GM19324 (cell line): ENCODE measurements around the gene USP32.
"Not testable (repeated sequence)": the region's sequence is repeated elsewhere in the genome, so short reads cannot be mapped to it uniquely, and the experiment has no call there.

Experiments
- ATAC-seq: cut with Tn5 transposase; IDR thresholded peaks from one replicate; pipeline ENCODE4 v1.9.1; 2021; ENCODE audit warnings: mild to moderate bottlenecking, moderate library complexity; ENCODE audit not compliant: unreplicated experiment, low FRiP score

USP32 gene

DNA sequence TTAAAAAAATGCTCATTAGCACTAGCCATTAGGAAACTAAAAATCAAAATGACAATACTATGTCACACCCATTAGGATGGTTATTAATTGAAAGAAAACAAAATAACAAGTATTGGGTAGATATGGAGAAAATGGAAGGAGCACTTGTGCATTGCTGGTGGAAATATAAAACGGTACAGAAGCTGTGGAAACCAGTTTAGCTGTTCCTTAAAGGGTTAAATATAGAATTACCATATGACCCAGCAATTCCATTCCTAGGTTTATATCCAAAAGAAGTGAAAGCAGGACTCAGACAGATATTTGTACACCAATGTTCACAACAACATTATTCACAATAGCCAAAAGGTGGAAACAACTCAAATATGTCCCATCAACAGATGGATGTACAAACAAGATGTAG, 13.7 kb downstream of the USP32 start:
- not testable (repeated sequence) for ATAC-seq

DNA sequence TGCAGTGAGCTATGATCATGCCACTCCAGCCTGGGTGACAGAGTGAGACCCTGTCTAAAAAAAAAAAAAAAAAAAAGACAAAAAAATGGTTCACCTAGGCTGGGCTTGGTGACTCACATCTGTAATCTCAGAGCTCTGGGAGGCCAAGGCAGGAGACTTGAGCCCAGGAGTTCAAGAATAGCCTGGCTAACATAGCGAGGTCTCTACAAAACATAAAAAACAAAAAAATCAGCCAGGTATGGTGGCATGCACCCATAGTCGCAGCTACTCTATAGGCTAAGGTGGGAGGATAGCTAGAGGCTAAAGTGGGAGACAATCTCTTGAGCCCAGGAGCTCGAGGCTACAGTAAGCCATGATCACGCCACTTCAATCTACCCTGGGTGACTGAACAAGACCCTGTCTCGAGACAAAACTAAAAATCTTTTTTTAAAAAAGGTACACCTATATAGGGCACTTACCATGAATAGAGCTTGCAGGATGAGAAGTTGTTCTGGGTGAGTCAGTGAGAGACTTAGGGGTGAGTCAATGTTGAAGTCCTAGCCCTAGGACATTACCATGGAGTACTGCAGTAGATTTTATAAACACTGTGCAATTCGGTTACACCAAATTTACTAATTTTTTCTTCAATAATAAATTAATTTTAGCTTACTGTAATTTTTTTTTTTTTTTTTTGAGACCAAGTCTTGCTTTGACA, 19.0 kb downstream of the USP32 start:
- no peak for ATAC-seq

DNA sequence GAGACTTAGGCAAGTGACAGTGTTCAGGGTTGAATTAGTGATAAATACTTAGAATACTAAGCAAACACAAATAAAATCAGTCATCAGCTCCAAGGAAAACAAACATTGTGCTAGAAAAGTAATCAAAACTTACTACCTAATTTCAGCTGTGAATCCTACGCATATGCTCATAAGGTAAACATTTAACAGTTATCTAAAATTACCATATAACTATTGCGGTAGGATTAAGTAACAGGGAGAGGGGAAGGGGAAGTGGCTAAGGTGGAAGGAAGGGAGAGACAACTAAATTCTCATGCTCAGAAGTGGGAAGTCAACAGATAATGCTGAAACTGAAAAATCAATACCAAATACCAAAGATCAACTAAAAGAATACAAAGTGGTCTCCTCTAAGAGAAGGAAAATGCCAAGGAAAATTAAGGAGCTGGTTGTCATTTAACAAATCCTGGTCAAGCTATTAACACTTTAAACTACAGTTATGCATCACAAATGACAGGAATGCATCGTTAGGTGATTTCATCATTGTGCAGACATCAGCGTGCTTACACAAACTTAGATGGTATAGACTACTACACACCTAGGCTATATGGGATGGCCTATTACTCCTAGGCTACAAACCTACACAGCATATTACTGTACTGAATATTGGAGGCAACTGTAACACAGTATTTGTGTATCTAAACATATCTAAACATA, 20.0 kb downstream of the USP32 start:
- no peak for ATAC-seq

DNA sequence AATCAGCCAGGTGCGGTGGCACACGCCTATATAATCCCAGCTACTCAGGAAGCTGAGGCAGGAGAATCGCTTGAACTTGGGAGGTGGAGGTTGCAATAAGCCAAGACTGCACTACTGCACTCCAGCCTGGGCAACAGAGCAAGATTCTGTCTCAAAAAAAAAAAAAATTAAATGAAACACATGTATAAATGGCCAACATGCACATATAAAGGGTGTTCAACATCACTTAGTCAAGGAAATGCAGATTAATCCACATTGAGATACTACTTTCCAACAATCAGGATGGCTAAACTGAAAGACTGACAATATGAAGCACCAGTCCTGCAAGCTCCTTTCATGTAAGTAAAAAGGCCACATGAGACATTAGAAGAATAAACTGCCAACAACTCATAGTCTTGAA, 20.5 kb downstream of the USP32 start:
- no peak for ATAC-seq

DNA sequence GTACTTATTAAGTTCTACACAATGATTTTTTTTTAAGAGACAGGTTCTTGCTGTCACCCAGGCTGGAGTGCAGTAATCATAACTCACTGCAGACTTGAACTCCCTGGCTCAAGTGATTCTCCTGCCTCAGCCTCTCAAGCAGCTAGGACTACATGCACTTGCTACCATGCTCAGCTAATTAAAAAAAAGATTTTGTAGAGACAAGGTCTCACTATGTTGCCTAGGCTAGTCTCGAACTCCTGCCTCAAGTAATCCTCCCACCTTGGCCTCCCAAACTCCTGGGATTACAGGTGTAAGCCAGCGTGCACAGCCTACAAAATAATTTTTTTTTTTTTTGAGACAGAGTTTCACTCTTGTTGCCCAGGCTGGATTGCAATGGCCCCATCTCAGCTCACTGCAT, 22.2 kb downstream of the USP32 start:
- no peak for ATAC-seq

DNA sequence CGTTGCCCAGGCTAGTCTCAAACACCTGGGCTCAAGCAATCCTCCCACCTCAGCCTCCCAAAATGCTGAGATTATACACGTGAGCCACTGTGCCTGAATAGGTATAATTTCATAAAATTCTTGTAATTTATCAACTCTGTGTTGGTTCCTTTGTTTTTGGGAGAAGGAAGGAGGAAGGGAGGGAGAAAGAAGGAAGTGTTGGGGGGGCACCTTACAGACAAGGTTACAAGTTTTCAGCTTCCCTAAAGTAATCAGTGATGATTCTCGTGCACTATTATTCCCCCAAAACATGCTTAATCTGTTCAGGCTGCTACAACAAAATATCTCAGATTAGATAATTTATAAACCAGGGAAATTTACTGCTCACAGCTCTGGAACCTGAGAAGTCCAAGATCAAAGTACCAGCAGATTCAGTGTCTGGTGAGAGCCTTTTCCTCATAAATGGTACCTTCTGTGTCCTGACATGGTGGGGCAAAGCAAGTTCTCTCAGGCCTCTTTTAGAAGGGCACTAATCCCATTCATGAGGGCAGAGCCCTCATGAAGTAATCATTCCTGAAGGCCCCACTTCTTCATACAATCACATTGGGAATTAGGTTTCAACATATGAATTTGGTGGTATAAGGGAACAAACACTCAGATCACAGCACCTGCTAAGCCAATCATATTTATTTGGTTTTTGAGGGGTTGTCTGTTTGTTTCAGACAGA, 28.1 kb downstream of the USP32 start:
- ATAC-seq = no peak

DNA sequence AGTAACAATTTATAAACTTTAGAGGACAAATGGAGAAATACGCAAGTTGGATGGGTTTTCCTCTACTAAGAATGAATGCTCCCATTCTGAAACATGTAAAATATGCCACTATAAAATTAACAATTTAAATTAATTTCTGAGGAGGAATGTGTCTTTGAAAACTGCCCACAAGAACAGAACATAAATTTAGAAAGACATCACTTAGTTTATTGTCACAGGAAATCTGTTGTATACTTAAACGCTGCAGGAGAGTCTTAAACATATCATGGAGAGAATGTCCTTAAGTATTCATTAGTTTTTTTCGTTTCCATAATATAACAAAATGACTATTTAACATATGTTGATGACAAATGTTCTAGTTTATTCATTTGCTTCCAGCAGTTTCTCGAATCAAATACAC, 29.6 kb downstream of the USP32 start:
- no peak for ATAC-seq

DNA sequence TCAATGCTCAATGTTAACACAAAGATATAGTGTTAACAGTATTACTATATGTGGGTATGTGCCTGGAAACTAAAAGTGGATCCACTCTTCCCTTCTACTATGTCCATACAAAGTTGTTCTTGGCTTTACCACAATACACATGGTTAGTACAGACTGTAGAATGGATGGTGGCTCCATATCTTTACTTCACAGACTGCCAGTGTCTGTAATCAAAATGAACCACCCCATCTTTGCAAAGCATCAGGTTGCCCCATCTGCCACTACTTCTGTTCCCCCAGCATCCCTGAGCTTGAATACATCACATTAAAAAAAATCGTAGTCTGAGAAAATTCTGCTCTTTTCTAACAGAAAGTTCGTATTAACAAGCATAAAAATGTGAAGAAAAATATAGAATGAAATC, 30.0 kb downstream of the USP32 start:
- no peak for ATAC-seq

DNA sequence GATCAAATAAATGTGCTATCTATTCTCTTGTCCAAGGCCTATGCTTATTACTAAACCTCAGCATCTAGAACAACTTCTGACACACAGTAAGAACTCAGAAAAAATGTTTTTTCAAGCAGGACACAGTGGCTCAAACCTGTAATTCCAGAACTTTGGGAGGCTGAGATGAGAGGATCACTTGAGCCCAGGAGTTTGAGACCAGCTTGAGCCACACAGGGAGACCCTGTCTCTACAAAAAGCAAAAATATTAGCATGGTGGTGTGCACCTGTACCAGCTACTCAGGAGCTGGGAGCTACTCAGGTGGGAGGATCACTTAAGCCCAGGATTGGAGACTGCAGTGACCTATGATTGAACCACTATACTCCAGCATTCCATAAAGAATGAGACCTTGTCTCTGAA, 32.5 kb downstream of the USP32 start:
- no peak for ATAC-seq

DNA sequence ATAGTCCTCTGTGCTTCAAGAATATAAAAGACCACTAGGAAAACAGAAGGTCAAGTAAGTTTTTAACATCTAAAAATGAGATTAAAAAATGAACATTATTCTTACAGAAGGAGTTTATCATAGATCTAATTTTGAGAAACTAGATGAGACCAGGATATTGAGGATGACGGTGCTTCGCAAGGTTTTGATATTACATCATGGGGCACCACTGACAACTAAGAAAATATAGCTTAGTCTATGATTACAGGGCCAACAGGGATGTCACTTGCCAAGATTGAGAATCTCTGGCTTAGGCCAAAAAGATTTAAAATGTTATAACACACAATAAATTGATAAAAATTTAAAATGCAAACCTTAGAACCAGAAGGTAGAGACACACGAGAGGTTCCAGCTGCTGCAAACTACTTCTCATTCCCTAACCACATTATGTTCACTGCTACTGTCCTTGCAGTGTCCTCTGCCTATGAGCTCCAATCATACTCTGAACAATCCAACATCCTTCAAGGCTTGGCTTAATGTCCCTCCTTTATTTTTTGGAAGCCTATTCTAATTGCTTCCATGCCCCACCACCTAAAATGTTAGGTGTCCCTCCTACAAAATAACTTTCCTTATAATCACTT, 33.2 kb downstream of the USP32 start:
- ATAC-seq = no peak

DNA sequence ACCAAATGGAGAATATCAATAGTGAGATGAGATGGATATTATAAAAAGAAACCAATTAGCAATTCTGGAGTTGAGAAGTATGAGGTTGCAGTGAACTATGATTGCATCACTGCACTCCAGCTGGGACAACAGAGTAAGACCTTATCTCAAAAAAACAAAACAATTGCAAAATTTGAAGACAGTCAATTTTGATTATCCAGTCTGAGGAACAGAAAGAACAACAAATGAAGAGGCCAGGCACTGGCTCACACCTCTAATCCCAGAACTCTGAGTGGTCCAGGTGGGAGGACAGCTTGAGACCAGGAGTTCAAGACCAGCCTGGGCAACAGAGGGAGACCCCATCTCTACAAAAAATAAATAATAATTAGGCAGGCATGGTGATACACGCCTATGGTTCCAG, 35.0 kb downstream of the USP32 start:
- ATAC-seq = no peak

DNA sequence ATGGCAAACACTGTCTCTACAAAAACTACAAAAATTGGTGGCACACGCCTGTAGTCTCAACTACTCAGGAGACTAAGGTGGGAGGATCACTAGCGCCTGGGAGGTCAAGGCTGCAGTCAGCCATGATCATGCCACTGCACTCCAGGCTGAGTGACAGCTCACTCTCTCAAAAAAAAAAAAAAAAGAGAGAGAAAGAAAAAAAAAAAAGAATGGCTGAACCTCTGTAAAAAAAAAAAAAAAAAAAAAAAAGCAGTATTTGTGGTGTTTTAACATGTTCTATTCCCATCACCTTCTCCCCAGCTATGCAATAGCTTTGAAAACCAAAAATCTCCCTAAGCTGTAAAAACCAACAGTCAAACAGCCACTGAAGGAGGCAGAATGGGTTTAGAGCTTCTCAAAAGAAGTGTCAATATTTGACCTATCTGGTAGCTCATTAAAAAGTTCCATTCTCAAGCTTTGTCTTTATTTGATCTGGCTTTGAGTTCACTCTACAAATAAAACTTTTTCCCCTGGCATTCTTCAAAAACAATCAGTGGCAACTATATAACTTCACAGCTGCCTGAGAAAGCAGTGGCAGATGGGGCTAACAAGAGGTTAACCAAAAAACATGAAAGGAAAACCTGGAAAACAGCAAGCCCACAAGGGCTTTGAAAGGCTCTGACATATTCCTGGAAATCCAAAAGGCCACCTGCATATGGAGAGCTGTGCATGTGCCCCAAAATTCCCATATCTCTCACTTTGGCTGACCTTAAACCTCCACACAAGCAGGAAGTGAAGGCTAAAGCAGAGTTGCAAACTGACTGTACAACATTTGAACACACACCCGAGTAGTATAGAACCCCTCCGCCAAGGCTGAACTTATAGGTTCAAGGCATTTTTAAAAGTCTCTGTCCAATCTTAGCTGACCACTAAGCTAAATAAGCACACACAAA, 36.0 kb downstream of the USP32 start:
- no peak for ATAC-seq

DNA sequence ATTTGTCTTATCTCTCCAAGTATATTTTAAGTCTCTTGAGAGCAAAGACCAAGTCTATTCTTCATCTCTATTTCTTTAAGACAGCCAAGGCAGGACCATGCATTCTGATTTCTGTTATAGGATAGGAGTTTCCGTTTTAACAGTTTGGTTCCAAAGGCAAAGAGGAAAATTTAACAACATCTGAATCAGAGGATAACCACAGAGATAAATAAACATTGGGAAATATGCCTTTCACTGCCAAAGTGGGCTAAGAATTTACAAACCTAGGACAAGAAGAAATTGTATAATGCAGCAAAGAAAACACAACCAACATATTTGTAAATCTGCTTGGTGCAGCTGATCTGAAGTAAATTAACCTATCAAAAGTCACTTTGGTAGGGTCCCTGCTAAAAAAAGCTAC, 37.7 kb downstream of the USP32 start:
- ATAC-seq = no peak

DNA sequence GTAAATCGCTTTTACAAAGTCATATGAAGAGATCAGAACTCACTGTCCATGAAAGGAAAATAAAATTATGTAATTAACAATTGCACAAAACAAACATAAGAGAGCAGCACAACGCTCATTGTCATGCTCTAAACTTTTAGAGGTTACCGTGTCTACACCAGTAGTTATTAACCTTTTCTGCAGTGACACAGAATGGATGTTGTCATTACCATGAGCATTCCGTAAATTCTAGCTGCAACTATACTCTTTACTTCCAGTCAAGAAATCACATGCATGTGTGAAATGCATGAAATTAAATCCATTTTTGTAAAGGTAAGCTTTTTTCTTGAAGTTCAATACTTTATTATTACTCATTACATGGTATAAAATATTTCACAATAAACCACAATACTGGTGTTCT, 38.2 kb downstream of the USP32 start:
- no peak for ATAC-seq

DNA sequence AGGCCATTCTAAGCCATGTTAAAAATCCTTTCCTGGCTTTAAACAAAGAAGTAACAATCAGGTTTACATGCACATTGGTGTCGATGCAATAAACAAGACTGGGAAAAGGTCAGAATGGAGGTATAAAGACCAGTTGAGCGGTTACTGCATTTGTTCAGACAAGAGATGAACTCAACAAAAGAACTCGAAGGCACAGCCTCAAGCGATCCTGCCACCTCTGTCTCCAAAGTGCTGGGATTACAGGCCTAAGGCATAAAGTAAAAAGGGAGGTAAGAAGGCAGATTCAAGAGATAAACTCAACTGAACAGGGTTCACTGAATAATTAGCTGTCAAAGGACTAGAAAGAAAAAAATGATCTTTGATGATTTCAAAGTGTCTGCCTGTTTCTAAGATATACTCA, 39.4 kb downstream of the USP32 start:
- no peak for ATAC-seq

DNA sequence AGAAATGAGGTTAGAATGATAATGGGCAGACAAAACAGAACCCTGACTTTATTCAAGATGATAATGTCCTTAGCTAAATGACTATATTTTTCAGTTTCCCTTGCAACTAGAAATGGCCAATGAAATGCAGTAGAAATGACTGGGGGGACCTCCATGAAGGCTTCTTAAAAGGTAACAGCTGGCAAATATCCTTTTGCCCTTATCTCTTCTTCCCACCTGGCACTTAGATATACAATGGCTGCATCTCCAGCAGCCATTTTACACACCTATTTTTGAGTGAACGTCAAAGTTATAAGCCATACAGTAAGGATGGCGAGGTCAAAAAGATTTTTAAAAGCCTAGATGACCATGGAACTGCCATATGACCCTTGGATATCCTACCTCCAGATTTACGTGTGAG, 39.9 kb downstream of the USP32 start:
- no peak for ATAC-seq

DNA sequence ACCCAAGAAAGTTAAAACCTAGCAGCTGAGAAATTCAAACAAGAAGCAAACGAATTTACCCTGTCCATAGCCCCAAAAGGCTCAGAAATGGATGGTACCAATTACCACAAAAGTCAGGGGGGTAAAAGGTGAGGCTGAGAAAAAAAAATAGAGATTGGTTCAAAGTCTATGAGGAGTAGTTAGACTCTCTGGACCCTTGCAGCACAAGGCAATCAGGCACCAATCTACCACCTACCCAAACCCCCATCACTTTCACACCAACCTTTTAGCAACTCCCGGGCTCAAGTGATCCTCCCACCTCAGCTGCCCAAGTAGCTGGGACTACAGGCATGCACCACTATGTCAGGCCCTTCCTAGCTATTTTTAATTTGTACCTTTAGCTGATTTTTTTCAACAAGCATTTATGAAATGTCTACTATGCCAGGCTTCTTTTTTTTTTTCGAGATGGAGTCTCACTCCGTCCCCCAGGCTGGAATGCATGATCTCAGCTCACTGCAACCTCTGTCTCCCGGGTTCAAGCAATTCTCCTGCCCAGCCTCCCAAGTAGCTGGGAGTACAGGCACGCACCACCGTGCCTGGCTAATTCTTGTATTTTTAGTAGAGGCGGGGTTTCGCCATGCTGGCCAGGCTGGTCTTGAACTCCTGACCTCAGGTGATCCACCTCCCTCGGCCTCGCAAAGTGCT, 40.8 kb downstream of the USP32 start:
- ATAC-seq = no peak

DNA sequence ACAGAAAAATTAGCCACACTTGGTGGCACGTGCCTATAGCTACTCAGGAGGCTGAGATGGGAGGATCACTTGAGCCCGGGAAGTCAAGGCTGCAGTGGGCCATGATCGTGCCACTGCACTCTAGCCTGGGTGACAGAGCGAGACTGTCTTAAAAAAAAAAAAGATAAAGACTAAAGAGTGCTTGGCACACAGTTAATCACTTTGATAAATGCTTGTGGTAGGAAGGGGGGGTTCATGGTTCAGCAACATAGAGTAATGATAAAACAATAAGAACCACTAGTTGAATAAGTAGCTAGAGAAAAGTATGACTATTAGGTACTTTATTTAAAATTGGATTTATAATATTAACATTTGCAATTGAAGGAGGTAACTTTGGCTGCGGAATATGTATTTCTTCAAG, 43.3 kb downstream of the USP32 start:
- no peak for ATAC-seq

DNA sequence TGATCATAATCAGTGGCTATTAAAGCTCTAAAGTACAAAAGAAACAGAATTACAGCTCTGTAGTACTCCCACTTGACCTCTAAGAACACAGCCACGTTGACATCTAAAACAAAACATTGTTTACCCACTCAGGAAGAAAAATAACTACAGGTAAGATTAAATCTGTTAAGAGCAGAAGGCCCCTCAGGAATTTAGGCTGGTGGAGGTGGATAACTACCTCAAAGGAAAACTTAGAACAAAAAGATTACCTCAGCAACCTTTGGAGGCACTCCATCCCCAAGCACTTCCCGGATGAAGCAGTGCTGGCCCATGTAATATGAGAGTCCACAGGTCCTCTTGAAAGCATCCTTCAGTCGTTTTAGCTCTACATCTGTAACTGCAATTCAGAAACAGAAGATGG, 46.7 kb downstream of the USP32 start:
- no peak for ATAC-seq

DNA sequence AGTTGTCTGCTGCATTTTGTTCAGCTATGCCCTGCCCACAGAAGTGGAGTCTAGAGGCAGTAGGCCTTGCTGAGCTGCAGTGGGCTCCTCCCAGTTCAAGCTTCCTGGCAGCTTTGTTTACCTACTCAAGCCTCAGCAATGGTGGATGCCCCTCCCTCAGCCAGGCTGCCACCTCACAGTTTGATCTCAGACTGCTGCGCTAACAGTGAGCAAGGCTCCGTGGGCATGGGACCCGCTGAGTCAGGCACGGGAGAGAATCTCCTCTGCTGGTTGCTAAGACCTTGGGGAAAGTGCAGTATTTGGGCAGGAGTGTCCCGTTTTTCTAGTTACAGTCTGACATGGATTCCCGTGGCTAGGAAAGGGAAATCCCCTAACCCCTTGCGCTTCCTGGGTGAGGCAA, 49.4 kb downstream of the USP32 start:
- ATAC-seq = not testable (repeated sequence)
